GM10248 (cell line): ENCODE data around the gene FAM117B.

ENCODE experiments used
- CTCF ChIA-PET: fragments of 300-600 bp; sonication (Branson Sonifier 250); formaldehyde crosslinking; extraction: SDS; loops from one replicate; lab custom pipeline; 2021; ENCODE audit warnings: antibody characterized with exemption; lab: Yijun Ruan, JAX
- POLR2A ChIA-PET: fragments of 350-650 bp; sonication (Branson Sonifier 250); formaldehyde crosslinking; extraction: SDS; loops from one replicate; lab custom pipeline; 2020; ENCODE audit warnings: antibody characterized with exemption; lab: Yijun Ruan, JAX
- DNase-seq: peaks from one replicate; pipeline ENCODE4 v3.0.0; 2012; ENCODE audit errors: extremely low spot score
- TF ChIP-seq, protein P1 (sequence below): IDR thresholded peaks from 2 replicates; pipeline ENCODE4 v1.5.1; 2012; ENCODE audit warnings: mild to moderate bottlenecking, low read depth; ENCODE audit errors: extremely low read depth, missing control alignments, control extremely low read depth

FAM117B gene

GRCh38 chr2:202814226-202814625 is 179.5 kb downstream of the FAM117B start:
- ChIA-PET CTCF (interaction anchor here (1.2 to 2.0 kb wide), 3 partner anchors 9 to 29 kb away, joined by 3 to 5 read pairs (median 3); no protein-coding TSS in a partner anchor), POLR2A (no interaction called here)
- no peak for DNase-seq
- TF ChIP-seq, protein P1, sequence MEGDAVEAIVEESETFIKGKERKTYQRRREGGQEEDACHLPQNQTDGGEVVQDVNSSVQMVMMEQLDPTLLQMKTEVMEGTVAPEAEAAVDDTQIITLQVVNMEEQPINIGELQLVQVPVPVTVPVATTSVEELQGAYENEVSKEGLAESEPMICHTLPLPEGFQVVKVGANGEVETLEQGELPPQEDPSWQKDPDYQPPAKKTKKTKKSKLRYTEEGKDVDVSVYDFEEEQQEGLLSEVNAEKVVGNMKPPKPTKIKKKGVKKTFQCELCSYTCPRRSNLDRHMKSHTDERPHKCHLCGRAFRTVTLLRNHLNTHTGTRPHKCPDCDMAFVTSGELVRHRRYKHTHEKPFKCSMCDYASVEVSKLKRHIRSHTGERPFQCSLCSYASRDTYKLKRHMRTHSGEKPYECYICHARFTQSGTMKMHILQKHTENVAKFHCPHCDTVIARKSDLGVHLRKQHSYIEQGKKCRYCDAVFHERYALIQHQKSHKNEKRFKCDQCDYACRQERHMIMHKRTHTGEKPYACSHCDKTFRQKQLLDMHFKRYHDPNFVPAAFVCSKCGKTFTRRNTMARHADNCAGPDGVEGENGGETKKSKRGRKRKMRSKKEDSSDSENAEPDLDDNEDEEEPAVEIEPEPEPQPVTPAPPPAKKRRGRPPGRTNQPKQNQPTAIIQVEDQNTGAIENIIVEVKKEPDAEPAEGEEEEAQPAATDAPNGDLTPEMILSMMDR = no peak

DNA sequence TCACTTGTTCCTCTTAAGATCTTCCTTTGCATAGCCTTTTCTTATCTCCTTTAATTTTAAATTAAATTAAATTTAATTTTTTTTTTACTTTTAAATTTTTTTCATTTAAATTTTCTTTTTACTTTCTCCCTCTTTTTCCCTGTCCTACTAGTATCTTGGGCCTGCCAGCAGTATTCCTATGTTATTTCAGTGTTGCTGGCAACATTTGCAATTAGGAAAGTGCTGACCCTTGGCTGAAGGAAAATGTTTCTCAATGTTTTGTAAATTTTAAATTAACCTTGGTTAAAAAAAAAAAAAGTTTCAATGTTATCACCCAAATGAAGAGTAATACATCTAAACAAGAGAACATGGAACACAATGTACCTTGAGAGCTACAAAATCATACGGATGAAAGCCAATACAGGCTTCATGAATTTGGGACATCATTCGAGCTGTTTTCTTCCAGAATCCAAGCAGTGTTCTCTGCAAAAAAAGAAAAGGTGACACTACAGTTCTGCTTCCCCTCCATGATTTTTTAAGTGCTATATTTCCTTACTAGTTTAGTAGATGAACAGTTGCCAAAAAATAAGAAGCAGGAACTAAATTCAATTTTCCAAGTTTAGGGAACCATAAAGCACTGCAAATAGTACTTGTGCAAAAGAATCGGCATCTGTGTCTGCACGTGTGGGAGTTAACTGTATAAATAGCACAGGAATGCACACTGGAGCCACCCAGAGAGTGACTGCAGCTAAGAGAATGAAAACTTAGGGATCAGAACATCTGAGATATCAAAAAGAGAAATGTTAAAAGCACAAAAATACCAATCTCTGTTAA is 181.0 kb downstream of the FAM117B start:
- CTCF ChIA-PET = interaction anchor here (2.0 kb wide), 1 partner anchor 10 kb away, joined by 5 read pairs; no protein-coding TSS in a partner anchor
- POLR2A ChIA-PET = no interaction called here
- TF ChIP-seq, protein P1 = no peak
- DNase-seq = no peak

DNA sequence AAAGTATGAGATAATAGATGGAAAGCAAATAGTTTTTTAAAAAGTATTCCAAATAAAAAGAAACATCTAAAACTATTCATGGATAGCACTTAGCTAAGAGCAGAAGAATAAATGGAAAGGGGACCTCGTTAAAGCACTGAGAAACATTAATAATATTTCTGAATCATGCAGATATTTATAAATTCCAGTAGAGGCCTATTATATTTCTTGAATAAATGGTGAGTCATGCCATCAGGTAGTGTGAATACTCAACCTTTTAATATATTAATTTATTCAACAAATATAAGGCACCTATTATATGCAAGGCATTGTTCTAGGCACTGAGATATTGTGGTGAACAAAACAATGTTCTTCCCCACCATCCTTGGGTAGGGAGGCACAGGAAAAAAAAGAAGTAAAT is 183.0 kb downstream of the FAM117B start:
- no peak for DNase-seq
- TF ChIP-seq, protein P1 = no peak
- CTCF ChIA-PET = no interaction called here
- POLR2A ChIA-PET = no interaction called here

- no peak for DNase-seq
- TF ChIP-seq, protein P1 = no peak
Measured at GRCh38 chr2:202818321-202818720, 183.6 kb downstream of the FAM117B start.

More at GRCh38 chr2:202818321-202818720, 183.6 kb downstream of the FAM117B start:
- ChIA-PET POLR2A (no interaction called here), CTCF (no interaction called here)
